GM06990 (cell line): ENCODE data around the gene PRB3.

ENCODE experiments used
- DNase-seq: peaks from one replicate; pipeline ENCODE4 v3.0.0-alpha.2; 2011; ENCODE audit not compliant: insufficient read length; ENCODE audit errors: extremely low read depth
- H3K27me3 ChIP-seq: replicated peaks from 2 replicates; pipeline ENCODE4 v1.6.0; 2011; ENCODE audit warnings: low read length; ENCODE audit not compliant: control insufficient read depth, insufficient read depth
- H3K36me3 ChIP-seq: 2 replicates; pipeline ENCODE4 v1.5.1; 2011; ENCODE audit warnings: low read length; ENCODE audit not compliant: control insufficient read depth, insufficient read depth
- H3K4me3 ChIP-seq: replicated peaks from 2 replicates; pipeline ENCODE4 v1.5.1; 2011; ENCODE audit warnings: low read depth, mild to moderate bottlenecking, control low read depth, low read length
- CTCF ChIP-seq: IDR thresholded peaks from 2 replicates; pipeline ENCODE4 v1.5.1; 2011; ENCODE audit warnings: low read length, control low read depth, mild to moderate bottlenecking, inconsistent platforms; ENCODE audit not compliant: insufficient read depth, poor library complexity, severe bottlenecking

Gene PRB3

GRCh38 chr12:11269607-11270006, at the start of gene PRB3:
PRB3 (minus strand) TSS chr12:11269707; CDS start chr12:11269669, 38 bp downstream.
- no peak for DNase-seq
- Histone ChIP-seq H3K27me3 (no peaks in the 10 kb centered on the region), H3K4me3 (no peak within 1 kb of the TSS), H3K36me3 (no peaks in the 10 kb centered on the region)
- no peak for TF ChIP-seq CTCF

- DNase-seq: no peak
- H3K36me3 ChIP-seq: no peaks in the 10 kb centered on the region
- no peak for TF ChIP-seq CTCF
- H3K27me3 ChIP-seq: no peaks in the 10 kb centered on the region
- no peak within 1 kb of the TSS for H3K4me3 ChIP-seq
Observed at GRCh38 chr12:11310336-11310735, 40.8 kb upstream of the PRB3 start, which contains the start of gene PRB4. PRB4 (minus strand) TSS chr12:11310436; CDS start chr12:11310398, 38 bp downstream.

- Histone ChIP-seq H3K27me3 (no peaks in the 10 kb centered on the region), H3K36me3 (no peaks in the 10 kb centered on the region), H3K4me3 (no peak overlapping the region)
- no peak for TF ChIP-seq CTCF
- no peak for DNase-seq
Observed at GRCh38 chr12:11307143-11307542, 37.6 kb upstream of the PRB3 start.

GRCh38 chr12:11273449-11273848, 3.9 kb upstream of the PRB3 start:
- TF ChIP-seq CTCF: no peak
- Histone ChIP-seq H3K36me3 (no peaks in the 10 kb centered on the region), H3K27me3 (no peaks in the 10 kb centered on the region), H3K4me3 (no peak overlapping the region)
- DNase-seq: no peak

- no peak for TF ChIP-seq CTCF
- no peaks in the 10 kb centered on the region for H3K36me3 ChIP-seq
- H3K4me3 ChIP-seq: no peak overlapping the region
- H3K27me3 ChIP-seq: no peaks in the 10 kb centered on the region
- no peak for DNase-seq
Observed at GRCh38 chr12:11264501-11264900, 5.0 kb downstream of the PRB3 start.

- H3K27me3 ChIP-seq: no peaks in the 10 kb centered on the region
- H3K36me3 ChIP-seq: no peaks in the 10 kb centered on the region
- H3K4me3 ChIP-seq: no peak overlapping the region
- DNase-seq: no peak
- TF ChIP-seq CTCF: no peak
Observed at GRCh38 chr12:11246489-11246888, 23.0 kb downstream of the PRB3 start.
